Left ventricle myocardium inferior (tissue), 1 donor: ENCODE measurements around the gene KDM4C. TPM values are rescaled to one million over a fixed set of nuclear protein-coding genes. Genes with fewer than 3 reads are reported as not detected.
"Not testable (repeated sequence)": the region's sequence is repeated elsewhere in the genome, so short reads cannot be mapped to it uniquely, and the experiment has no call there.

Experiments
- DNase-seq: peaks from one replicate; pipeline ENCODE4 v3.0.0-alpha.2; 2020
- H3K27ac ChIP-seq: fragments of 200-600 bp; replicated peaks from 2 replicates; pipeline ENCODE4 v1.8.0; 2021
- H3K27me3 ChIP-seq: fragments of 200-600 bp; 2 replicates; pipeline ENCODE4 v1.8.0; 2021; ENCODE audit warnings: low read depth
- H3K36me3 ChIP-seq: fragments of 200-600 bp; 2 replicates; pipeline ENCODE4 v1.8.0; 2021
- H3K4me1 ChIP-seq: fragments of 200-600 bp; 2 replicates; pipeline ENCODE4 v1.8.0; 2021
- H3K4me3 ChIP-seq: fragments of 200-600 bp; 2 replicates; pipeline ENCODE4 v1.8.0; 2021; ENCODE audit warnings: mild to moderate bottlenecking, moderate library complexity
- H3K9me3 ChIP-seq: fragments of 200-600 bp; replicated peaks from 2 replicates; pipeline ENCODE4 v1.8.0; 2021
- intact Hi-C: fragments of 100-400 bp; cut with micrococcal nuclease; formaldehyde crosslinking; loops from one replicate; pipeline ENCODE4 v1.11.0; 2022
- long read RNA-seq: library from polyadenylated mRNA; unstranded; transcript quantifications from one replicate; pipeline ENCODE4 v2.0.0, GENCODE V29; 2021
- total RNA-seq: library from RNA; stranded (reverse); fragmentation: NEBNext Ultra II Directional; extraction: Animal tissue kit (Norgen Biotek cat#: 25700); gene quantifications from one replicate; pipeline ENCODE4 v1.2.1, GENCODE V29; 2021
- TF ChIP-seq, protein P1 (sequence below): fragments of 200-600 bp; IDR thresholded peaks from 2 replicates; pipeline ENCODE4 v1.8.0; 2021; ENCODE audit warnings: antibody characterized with exemption, mild to moderate bottlenecking, borderline replicate concordance
- donor health status: DM: no; HTN: yes; CAD: no; lungs with severe emphysema.

Gene KDM4C
- total RNA-seq = 14.1 TPM
- long read RNA-seq, full-length matches to known transcripts = 4 of 16 reads
- long read RNA-seq, partial matches to known transcripts = 8 of 16 reads
- long read RNA-seq, other reads (novel, unspliced or antisense) = 4 of 16 reads

DNA sequence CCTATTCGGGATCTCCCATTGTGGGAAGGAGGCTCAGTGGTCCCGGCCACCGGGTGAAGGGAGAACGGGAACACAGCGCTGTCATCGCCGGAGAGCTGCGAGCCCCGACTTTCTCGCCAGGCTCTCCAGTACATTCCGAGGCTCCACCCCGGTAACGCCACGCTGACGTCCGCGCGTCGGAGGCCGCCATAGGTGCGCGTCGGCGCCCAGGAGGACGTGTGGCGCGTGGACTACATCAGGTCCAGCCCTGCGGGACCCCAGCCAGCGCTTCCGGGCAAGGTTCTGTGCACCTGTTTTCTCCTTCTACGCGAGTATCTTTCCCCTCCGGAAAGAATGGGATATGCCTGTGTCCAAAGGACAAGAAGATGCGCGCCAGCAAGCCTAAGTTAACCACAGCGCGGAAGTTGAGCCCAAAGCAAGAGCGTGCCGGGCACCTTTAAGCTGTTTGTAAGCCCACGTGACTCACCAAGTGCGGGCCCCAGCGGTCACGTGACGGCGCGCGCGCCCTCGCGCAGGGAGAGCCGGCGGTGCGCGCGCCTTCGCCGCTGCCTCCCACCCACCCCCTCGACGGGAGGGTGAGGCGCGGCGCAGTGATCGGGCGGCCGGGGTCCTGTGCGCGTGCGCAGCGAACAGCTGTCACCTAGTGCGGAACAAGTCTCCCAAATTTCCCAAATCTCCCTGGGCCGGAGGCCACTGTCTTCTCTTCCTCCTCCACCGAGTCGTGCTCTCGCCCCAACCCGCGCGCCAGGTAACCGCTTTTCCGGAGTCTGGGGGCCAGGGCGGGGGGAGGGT, at the start of gene KDM4C:
Gene KDM4C (plus strand): TSS at position 518 of the 792 bp plus-strand sequence. CDS start 35,016 bp downstream, outside the sequence.
- H3K4me1 ChIP-seq = peaks cover 44% of the 10 kb centered on the region
- peak; percentile 95 for DNase-seq
- no peaks in the 10 kb centered on the region for H3K9me3 ChIP-seq
- peak within 1 kb of the TSS; percentile 91 for H3K4me3 ChIP-seq
- H3K27ac ChIP-seq = peak within 1 kb of the TSS; percentile 98
- no peaks in the 10 kb centered on the region for H3K36me3 ChIP-seq
- no peaks in the 10 kb centered on the region for H3K27me3 ChIP-seq
- intact Hi-C loops = no loop called here
- TF ChIP-seq, protein P1, sequence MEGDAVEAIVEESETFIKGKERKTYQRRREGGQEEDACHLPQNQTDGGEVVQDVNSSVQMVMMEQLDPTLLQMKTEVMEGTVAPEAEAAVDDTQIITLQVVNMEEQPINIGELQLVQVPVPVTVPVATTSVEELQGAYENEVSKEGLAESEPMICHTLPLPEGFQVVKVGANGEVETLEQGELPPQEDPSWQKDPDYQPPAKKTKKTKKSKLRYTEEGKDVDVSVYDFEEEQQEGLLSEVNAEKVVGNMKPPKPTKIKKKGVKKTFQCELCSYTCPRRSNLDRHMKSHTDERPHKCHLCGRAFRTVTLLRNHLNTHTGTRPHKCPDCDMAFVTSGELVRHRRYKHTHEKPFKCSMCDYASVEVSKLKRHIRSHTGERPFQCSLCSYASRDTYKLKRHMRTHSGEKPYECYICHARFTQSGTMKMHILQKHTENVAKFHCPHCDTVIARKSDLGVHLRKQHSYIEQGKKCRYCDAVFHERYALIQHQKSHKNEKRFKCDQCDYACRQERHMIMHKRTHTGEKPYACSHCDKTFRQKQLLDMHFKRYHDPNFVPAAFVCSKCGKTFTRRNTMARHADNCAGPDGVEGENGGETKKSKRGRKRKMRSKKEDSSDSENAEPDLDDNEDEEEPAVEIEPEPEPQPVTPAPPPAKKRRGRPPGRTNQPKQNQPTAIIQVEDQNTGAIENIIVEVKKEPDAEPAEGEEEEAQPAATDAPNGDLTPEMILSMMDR = no peak

DNA sequence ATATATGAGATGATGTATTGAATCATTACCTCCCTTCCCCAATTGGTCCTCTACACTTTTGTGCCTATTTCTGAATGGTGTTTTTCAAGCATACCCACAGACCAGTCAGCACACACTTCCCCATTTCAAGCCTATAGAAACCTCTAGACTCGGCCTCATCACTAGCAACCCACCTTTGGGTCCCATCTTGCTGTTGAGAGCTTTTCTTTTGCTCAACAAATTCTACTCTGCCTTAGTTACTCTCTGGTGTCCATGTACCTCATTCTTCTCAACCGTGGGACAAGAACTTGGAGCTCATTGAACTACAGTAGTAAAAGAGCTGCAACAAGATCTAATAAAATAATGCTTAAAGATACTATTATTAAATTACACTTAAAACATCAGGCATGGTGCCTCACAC, 49.0 kb upstream of the KDM4C start:
- TF ChIP-seq, protein P1 = no peak
- H3K4me3 ChIP-seq = no peak overlapping the region
- intact Hi-C loops = no loop called here
- H3K4me1 ChIP-seq = peaks cover 6% of the 10 kb centered on the region
- peaks cover 7% of the 10 kb centered on the region for H3K9me3 ChIP-seq
- H3K27me3 ChIP-seq = no peaks in the 10 kb centered on the region
- DNase-seq = no peak
- no peaks in the 10 kb centered on the region for H3K36me3 ChIP-seq
- no peak overlapping the region for H3K27ac ChIP-seq

DNA sequence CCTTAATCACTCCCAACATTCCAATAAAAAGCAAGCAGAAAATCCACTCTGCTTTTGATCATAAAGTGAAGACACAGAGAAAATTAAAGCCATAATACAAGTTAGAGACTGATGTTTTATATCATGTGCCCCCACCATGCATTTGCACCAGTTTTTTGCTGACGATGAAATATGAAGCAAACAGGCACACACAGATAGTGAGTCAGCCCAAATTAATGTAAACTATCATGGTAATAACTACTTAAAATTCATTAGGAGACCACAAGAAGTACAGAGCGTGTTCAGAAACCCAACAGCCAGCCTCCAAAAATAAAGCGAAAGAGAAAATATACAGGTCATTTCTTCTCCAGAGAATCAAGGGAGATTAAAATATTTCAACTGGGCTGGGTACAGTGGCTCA, 46.4 kb upstream of the KDM4C start:
- TF ChIP-seq, protein P1 = no peak
- H3K4me1 ChIP-seq = peaks cover 4% of the 10 kb centered on the region
- peaks cover 7% of the 10 kb centered on the region for H3K9me3 ChIP-seq
- intact Hi-C loops = no loop called here
- H3K36me3 ChIP-seq = no peaks in the 10 kb centered on the region
- DNase-seq = no peak
- no peak overlapping the region for H3K27ac ChIP-seq
- peaks cover 6% of the 10 kb centered on the region for H3K27me3 ChIP-seq
- H3K4me3 ChIP-seq = no peak overlapping the region

DNA sequence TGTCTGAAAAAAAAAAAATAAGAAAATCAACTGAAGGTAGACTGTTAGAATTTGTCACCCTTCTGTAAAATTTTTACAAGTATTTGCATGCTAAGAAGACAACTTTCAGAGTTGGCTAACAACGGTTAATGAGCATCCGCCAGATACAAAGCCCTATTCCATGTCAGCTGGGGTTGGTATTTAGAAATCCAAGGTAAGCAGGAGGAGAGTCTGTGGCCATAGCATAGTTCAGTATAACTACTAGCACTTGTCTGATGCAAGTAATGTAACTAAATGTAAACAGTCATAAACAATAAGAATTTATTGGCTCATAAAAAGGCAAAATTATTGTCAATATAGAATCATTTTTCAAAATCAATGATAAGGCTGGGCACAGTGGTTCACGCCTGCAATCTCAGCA, 45.7 kb upstream of the KDM4C start:
- H3K9me3 ChIP-seq = peaks cover 7% of the 10 kb centered on the region
- intact Hi-C loops = no loop called here
- TF ChIP-seq, protein P1 = no peak
- DNase-seq = no peak
- no peak overlapping the region for H3K27ac ChIP-seq
- peaks cover 4% of the 10 kb centered on the region for H3K4me1 ChIP-seq
- no peak overlapping the region for H3K4me3 ChIP-seq
- peaks cover 6% of the 10 kb centered on the region for H3K27me3 ChIP-seq
- no peaks in the 10 kb centered on the region for H3K36me3 ChIP-seq

DNA sequence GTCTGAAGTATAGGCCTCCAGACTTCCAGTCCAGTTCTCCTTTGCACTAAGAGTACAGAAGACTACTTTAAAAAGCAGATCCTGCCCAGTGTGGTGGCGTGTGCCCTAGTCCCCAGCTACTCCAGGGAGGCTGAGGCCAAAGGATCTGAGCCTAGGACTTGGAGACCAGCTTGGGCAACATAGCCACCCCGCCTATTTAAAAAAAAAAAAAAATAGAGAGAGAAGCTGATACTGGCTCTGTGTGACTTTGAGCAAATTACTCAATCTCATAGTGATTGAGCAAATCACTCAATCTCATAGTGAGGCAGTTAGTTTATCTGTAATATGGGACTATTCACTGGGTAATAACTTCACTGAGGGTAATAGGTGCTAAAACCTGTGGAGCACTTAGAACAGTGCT, 43.6 kb upstream of the KDM4C start:
- H3K4me1 ChIP-seq = peaks cover 4% of the 10 kb centered on the region
- intact Hi-C loops = no loop called here
- peaks cover under 1% of the 10 kb centered on the region for H3K9me3 ChIP-seq
- no peaks in the 10 kb centered on the region for H3K36me3 ChIP-seq
- TF ChIP-seq, protein P1 = no peak
- no peak for DNase-seq
- H3K27ac ChIP-seq = no peak overlapping the region
- no peak overlapping the region for H3K4me3 ChIP-seq
- H3K27me3 ChIP-seq = peaks cover 6% of the 10 kb centered on the region

DNA sequence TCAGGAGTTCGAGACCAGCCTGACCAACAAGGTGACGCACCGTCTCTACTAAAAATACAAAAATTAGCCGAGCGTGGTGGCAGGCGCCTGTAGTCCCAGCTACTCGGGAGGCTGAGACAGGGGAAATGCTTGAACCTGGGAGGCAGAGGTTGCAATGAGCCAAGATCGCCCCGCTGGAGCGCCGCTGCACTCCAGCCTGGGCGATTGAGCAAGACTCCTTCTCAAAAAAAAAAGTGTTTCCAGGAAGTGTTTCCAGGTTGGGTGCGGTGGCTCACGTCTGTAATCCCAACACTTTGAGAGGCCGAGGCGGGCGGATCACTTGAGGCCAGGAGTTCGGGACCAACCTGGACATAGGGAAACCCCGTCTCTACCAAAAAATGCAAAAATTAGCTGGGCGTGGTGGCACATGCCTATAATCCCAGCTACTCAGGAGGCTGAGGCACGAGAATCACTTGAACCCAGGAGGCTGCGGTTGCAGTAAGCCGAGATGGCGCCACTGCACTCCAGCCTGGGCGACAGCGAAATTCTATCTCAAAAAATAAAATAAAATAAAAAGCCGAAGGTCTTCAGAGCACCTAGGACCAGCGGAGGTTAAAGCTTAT, 42.5 kb upstream of the KDM4C start:
- intact Hi-C loops, H3K9me3 ChIP-seq: not testable (repeated sequence)
- H3K4me3 ChIP-seq = peak overlapping the region; percentile 66

More for the DNA sequence above, 42.5 kb upstream of the KDM4C start:
- H3K4me1 ChIP-seq, H3K36me3 ChIP-seq, DNase-seq, H3K27ac ChIP-seq, H3K27me3 ChIP-seq: not testable (repeated sequence)
